Activated CD8-positive, alpha-beta memory T cell treated with anti-CD3 and anti-CD28 coated beads for 4 hours (primary cell): ENCODE results near the gene UBE2N.

Experiments used
- DNase-seq, 2 donors: peaks; one replicate each; pipeline ENCODE4 v3.0.0-alpha.2; 2020; ENCODE audit warnings: low read depth in 2 of 2

Gene UBE2N

GRCh38 chr12:93441617-93442410 is at the start of gene UBE2N:
UBE2N (minus strand) TSS chr12:93441947; CDS start chr12:93441884, 63 bp downstream.
- DNase-seq: peak; percentile 91

GRCh38 chr12:93484315-93484981 is 42.7 kb upstream of the UBE2N start:
- no peak for DNase-seq

GRCh38 chr12:93483151-93483807 is 41.5 kb upstream of the UBE2N start:
- DNase-seq: no peak

- no peak for DNase-seq
Observed at GRCh38 chr12:93482721-93483120, 41.0 kb upstream of the UBE2N start.

GRCh38 chr12:93476555-93476954 is 34.8 kb upstream of the UBE2N start:
- no peak for DNase-seq

GRCh38 chr12:93469386-93469785 is 27.6 kb upstream of the UBE2N start:
- DNase-seq: no peak

- no peak for DNase-seq
Observed at GRCh38 chr12:93468008-93468371, 26.2 kb upstream of the UBE2N start.

GRCh38 chr12:93467351-93468007 is 25.7 kb upstream of the UBE2N start, which contains the start of gene MRPL42:
MRPL42 (plus strand) TSS chr12:93467514; CDS start chr12:93469286, 1,772 bp downstream.
- peak; percentile 80 to 81 for DNase-seq

GRCh38 chr12:93466625-93467350 is 25.0 kb upstream of the UBE2N start:
- no peak for DNase-seq

GRCh38 chr12:93465841-93466240 is 24.1 kb upstream of the UBE2N start:
- no peak for DNase-seq

- no peak for DNase-seq
Observed at GRCh38 chr12:93461503-93461902, 19.8 kb upstream of the UBE2N start.

- no peak for DNase-seq
Observed at GRCh38 chr12:93460902-93461301, 19.2 kb upstream of the UBE2N start.

- DNase-seq: no peak
Observed at GRCh38 chr12:93460003-93460402, 18.3 kb upstream of the UBE2N start.

- no peak for DNase-seq
Observed at GRCh38 chr12:93459097-93459496, 17.4 kb upstream of the UBE2N start.

GRCh38 chr12:93456077-93456476 is 14.3 kb upstream of the UBE2N start:
- DNase-seq: no peak

- no peak for DNase-seq
Observed at GRCh38 chr12:93453633-93454032, 11.9 kb upstream of the UBE2N start.

- no peak for DNase-seq
Observed at GRCh38 chr12:93451423-93452158, 9.8 kb upstream of the UBE2N start.

GRCh38 chr12:93449277-93449676 is 7.5 kb upstream of the UBE2N start:
- no peak for DNase-seq

- no peak for DNase-seq
Observed at GRCh38 chr12:93448796-93449195, 7.0 kb upstream of the UBE2N start.

- no peak for DNase-seq
Observed at GRCh38 chr12:93447555-93448290, 6.0 kb upstream of the UBE2N start.
